Measurements from ENCODE around the gene LNPEP. TPM values are rescaled to one million over a fixed set of nuclear protein-coding genes. Genes with fewer than 3 reads are reported as not detected.
"Not testable (repeated sequence)": the region's sequence is repeated elsewhere in the genome, so short reads cannot be mapped to it uniquely, and the experiment has no call there.

LNPEP gene
- total RNA-seq, 1 donor from 2014 or later: 26.6 TPM

- DNase-seq (ENCODE audit: low read depth in 2 of 2): no peak
Observed at GRCh38 chr5:97047076-97047475, 111.2 kb downstream of the LNPEP start.

- DNase-seq (ENCODE audit: low read depth in 2 of 2): no peak
Observed at GRCh38 chr5:97049175-97049574, 113.3 kb downstream of the LNPEP start.

- no peak for DNase-seq (ENCODE audit: low read depth in 2 of 2)
Observed at GRCh38 chr5:97056263-97056662, 120.4 kb downstream of the LNPEP start.

GRCh38 chr5:97062046-97062445 is 126.2 kb downstream of the LNPEP start:
- DNase-seq (ENCODE audit: low read depth in 2 of 2): no peak

- no peak for DNase-seq (ENCODE audit: low read depth in 2 of 2)
Observed at GRCh38 chr5:97063251-97063650, 127.4 kb downstream of the LNPEP start.

GRCh38 chr5:97065475-97065874 is 129.6 kb downstream of the LNPEP start:
- DNase-seq (ENCODE audit: low read depth in 2 of 2): no peak

GRCh38 chr5:97067296-97067850 is 131.5 kb downstream of the LNPEP start:
- no peak for DNase-seq (ENCODE audit: low read depth in 2 of 2)

- no peak for DNase-seq (ENCODE audit: low read depth in 2 of 2)
Observed at GRCh38 chr5:97070234-97070633, 134.4 kb downstream of the LNPEP start.

GRCh38 chr5:97071101-97071500 is 135.2 kb downstream of the LNPEP start:
- peak; percentile 33 to 50 for DNase-seq (ENCODE audit: low read depth in 2 of 2)

- DNase-seq (ENCODE audit: low read depth in 2 of 2): no peak
Observed at GRCh38 chr5:97071993-97072392, 136.1 kb downstream of the LNPEP start.

GRCh38 chr5:97072696-97073095 is 136.8 kb downstream of the LNPEP start:
- DNase-seq (ENCODE audit: low read depth in 2 of 2): no peak

- no peak for DNase-seq (ENCODE audit: low read depth in 2 of 2)
Observed at GRCh38 chr5:97073420-97073819, 137.5 kb downstream of the LNPEP start.

- DNase-seq (ENCODE audit: low read depth in 2 of 2): no peak
Observed at GRCh38 chr5:97074859-97075489, 139.1 kb downstream of the LNPEP start.

- no peak for DNase-seq (ENCODE audit: low read depth in 2 of 2)
Observed at GRCh38 chr5:97075649-97076048, 139.8 kb downstream of the LNPEP start.

- no peak for DNase-seq (ENCODE audit: low read depth in 2 of 2)
Observed at GRCh38 chr5:97076098-97076497, 140.2 kb downstream of the LNPEP start.

- DNase-seq (ENCODE audit: low read depth in 2 of 2): no peak
Observed at GRCh38 chr5:97077246-97077645, 141.4 kb downstream of the LNPEP start.

- no peak for DNase-seq (ENCODE audit: low read depth in 2 of 2)
Observed at GRCh38 chr5:97078958-97079743, 143.3 kb downstream of the LNPEP start.

- DNase-seq (ENCODE audit: low read depth in 2 of 2): not testable (repeated sequence)
Observed at GRCh38 chr5:97084782-97085458, 149.0 kb downstream of the LNPEP start.

GRCh38 chr5:97085459-97086181 is 149.7 kb downstream of the LNPEP start:
- DNase-seq (ENCODE audit: low read depth in 2 of 2): no peak
